ENCODE measurements around the gene PLCH2. TPM values are rescaled to one million over a fixed set of nuclear protein-coding genes. Genes with fewer than 3 reads are reported as not detected.

PLCH2 gene
- total RNA-seq, 1 experiment from 2014 or later = 0.27 TPM

DNA sequence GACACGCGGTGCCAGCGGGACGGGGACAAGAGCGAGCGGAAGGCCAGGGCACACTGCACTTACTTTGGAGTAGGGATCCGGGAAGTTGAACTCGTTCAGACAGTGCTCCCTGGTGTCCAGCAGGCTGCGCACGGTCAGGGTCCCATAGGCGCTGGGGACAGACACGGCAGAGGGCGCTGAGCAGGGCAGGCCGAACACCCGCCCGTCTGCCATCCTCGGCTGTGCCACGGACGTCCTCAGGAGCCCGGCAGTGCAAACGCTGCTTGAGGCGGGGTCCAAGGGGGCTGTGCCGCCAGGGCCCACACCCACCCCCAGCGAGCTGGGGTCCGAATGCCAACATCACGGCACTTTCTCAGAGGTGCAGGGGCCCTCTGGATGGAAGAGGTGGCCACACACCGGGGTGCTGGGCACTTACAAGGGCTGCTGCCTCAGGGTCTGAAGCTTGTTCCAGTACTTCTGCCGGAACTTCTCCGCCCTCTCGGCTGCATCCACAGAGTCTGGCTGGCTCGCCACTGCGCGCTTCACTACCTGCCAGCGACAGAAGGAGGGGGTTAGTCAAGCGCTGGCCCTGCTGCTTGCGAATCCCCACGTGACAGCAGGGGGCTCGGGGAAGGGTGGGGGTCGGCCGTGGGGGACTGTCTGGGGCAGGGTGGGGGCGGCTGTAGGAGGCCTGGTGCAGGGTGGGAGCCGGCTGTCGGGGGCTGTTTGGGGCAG, 38.0 kb downstream of the PLCH2 start:
- H3K4me1 Mint-ChIP-seq (ENCODE audit: low read depth, unreplicated experiment) = no peaks in the 10 kb centered on the region
- intact Hi-C loops (cut with micrococcal nuclease; ENCODE audit: unreplicated experiment) = no loop called here
- CTCF ChIA-PET = interaction anchor here (0.6 kb wide), 1 partner anchor 71 kb away, joined by 3 read pairs; no protein-coding TSS in a partner anchor

DNA sequence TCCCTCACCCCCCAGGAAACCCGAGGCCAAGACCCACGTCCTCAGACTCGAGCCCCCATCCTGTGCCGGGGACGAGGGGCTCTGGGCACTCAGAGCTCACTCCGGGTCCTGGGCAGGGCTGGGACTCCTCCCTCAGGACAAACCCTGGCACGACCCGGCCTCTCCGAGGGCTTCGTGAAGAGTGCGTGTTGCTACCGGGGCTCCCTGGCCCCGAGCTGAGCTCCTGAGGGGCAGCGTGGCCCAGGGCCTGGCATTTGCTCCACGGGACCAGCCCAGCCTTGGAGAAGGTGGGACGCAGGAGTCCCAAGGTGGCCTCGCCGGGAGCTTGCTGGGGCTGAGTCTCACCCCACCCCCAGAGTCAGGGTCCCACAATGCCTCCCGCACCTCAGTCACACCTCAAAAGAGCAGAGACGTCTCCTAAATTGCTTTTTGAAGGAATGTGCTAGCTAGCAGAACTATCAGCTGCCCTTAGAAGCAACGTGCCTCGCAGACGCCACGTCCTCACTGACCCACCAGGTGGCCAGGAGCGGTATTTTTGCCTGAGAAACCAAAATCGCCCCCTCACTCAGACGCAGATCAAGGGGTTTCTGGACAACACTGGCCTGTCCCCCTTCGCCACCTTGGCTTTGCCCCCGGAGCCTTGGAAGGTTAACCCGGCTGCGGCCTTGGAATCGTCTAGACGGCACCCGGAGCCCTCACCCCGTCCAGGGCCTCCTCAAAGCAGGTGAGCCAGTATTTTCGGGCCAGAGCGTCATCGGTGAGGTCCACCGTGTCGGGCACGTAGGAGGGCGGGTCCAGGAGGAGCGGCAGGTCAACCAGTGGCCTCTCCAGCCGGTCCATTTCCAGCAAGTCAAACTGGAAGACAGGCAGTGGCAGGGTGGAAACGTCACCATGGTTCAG, 39.0 kb downstream of the PLCH2 start:
- no peaks in the 10 kb centered on the region for H3K27me3 Mint-ChIP-seq (ENCODE audit: insufficient read depth, unreplicated experiment)
- intact Hi-C loops (cut with micrococcal nuclease; ENCODE audit: unreplicated experiment) = no loop called here
- Histone ChIP-seq H3K27me3 (replicated peaks; ENCODE audit: control insufficient read depth, insufficient read depth, low read length) (no peaks in the 10 kb centered on the region), H3K36me3 (ENCODE audit: control insufficient read depth, insufficient read depth, low read length) (no peaks in the 10 kb centered on the region; the same call in 1 of the 2 replicates), H3K4me3 (ENCODE audit: low read depth, low read length) (no peak overlapping the region), H3K4me1 (no peaks in the 10 kb centered on the region), H3K9me3 (no peaks in the 10 kb centered on the region)
- DNase-seq = no peak
- no peaks in the 10 kb centered on the region for H3K4me1 Mint-ChIP-seq (ENCODE audit: low read depth, unreplicated experiment)
- H3K4me3 Mint-ChIP-seq (ENCODE audit: unreplicated experiment) = no peak overlapping the region
- ChIA-PET POLR2A (no interaction called here), CTCF (no interaction called here)
- no peak overlapping the region for H3K27ac Mint-ChIP-seq (ENCODE audit: unreplicated experiment)
- H3K36me3 Mint-ChIP-seq (ENCODE audit: insufficient read depth, unreplicated experiment) = peaks cover 13% of the 10 kb centered on the region
- TF ChIP-seq, protein P1, sequence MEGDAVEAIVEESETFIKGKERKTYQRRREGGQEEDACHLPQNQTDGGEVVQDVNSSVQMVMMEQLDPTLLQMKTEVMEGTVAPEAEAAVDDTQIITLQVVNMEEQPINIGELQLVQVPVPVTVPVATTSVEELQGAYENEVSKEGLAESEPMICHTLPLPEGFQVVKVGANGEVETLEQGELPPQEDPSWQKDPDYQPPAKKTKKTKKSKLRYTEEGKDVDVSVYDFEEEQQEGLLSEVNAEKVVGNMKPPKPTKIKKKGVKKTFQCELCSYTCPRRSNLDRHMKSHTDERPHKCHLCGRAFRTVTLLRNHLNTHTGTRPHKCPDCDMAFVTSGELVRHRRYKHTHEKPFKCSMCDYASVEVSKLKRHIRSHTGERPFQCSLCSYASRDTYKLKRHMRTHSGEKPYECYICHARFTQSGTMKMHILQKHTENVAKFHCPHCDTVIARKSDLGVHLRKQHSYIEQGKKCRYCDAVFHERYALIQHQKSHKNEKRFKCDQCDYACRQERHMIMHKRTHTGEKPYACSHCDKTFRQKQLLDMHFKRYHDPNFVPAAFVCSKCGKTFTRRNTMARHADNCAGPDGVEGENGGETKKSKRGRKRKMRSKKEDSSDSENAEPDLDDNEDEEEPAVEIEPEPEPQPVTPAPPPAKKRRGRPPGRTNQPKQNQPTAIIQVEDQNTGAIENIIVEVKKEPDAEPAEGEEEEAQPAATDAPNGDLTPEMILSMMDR (IDR thresholded peaks at IDR 0.05; ENCODE audit: insufficient read depth in 1 of 2, low read depth in 1 of 2, low read length in 1 of 2, severe bottlenecking in 1 of 2, unreplicated experiment in 1 of 2) = peak in 1 of 2 experiments; percentile 32
- no peaks in the 10 kb centered on the region for H3K9me3 Mint-ChIP-seq (ENCODE audit: unreplicated experiment)
- no TSS peak for BruUV-seq (replicated peaks)

More for the DNA sequence above, 38.0 kb downstream of the PLCH2 start:
- no peak for DNase-seq
- POLR2A ChIA-PET = no interaction called here
- Mint-ChIP-seq H3K27ac (ENCODE audit: unreplicated experiment) (no peak overlapping the region), H3K27me3 (ENCODE audit: insufficient read depth, unreplicated experiment) (no peaks in the 10 kb centered on the region), H3K9me3 (ENCODE audit: unreplicated experiment) (no peaks in the 10 kb centered on the region), H3K36me3 (ENCODE audit: insufficient read depth, unreplicated experiment) (peaks cover 19% of the 10 kb centered on the region), H3K4me3 (ENCODE audit: unreplicated experiment) (no peak overlapping the region)
- Histone ChIP-seq H3K4me3 (ENCODE audit: low read depth, low read length) (no peak overlapping the region), H3K9me3 (no peaks in the 10 kb centered on the region), H3K36me3 (ENCODE audit: control insufficient read depth, insufficient read depth, low read length) (no peaks in the 10 kb centered on the region; the same call in 1 of the 2 replicates), H3K27me3 (replicated peaks; ENCODE audit: control insufficient read depth, insufficient read depth, low read length) (no peaks in the 10 kb centered on the region), H3K4me1 (no peaks in the 10 kb centered on the region)
- TF ChIP-seq, protein P1 (IDR thresholded peaks at IDR 0.05; ENCODE audit: insufficient read depth in 1 of 2, low read depth in 1 of 2, low read length in 1 of 2, severe bottlenecking in 1 of 2, unreplicated experiment in 1 of 2) = no peak
- BruUV-seq (replicated peaks) = no TSS peak

DNA sequence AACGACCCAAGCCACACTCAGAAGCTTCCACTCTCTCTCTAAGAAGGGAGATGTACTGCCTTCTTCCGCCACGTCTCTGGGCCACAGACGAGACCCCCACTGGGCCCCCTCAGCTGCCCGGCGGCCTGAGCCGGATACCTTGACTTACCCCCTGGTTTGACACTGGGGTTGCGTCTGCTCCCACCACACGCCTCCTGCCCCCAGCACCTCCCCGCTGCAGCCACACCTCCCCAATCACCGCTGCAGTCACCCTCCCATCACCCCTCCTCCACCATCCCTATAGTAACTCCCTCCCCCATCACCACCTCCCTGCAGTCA, 39.6 kb downstream of the PLCH2 start:
- ChIA-PET POLR2A (no interaction called here), CTCF (no interaction called here)
- Histone ChIP-seq H3K4me1 (no peaks in the 10 kb centered on the region), H3K9me3 (no peaks in the 10 kb centered on the region), H3K4me3 (ENCODE audit: low read depth, low read length) (no peak overlapping the region), H3K27me3 (replicated peaks; ENCODE audit: control insufficient read depth, insufficient read depth, low read length) (no peaks in the 10 kb centered on the region), H3K36me3 (ENCODE audit: control insufficient read depth, insufficient read depth, low read length) (no peaks in the 10 kb centered on the region)
- intact Hi-C loops (cut with micrococcal nuclease; ENCODE audit: unreplicated experiment) = no loop called here
- Mint-ChIP-seq H3K36me3 (ENCODE audit: insufficient read depth, unreplicated experiment) (peaks cover 7% of the 10 kb centered on the region), H3K4me1 (ENCODE audit: low read depth, unreplicated experiment) (no peaks in the 10 kb centered on the region), H3K9me3 (ENCODE audit: unreplicated experiment) (no peaks in the 10 kb centered on the region), H3K4me3 (ENCODE audit: unreplicated experiment) (no peak overlapping the region), H3K27ac (ENCODE audit: unreplicated experiment) (no peak overlapping the region), H3K27me3 (ENCODE audit: insufficient read depth, unreplicated experiment) (no peaks in the 10 kb centered on the region)
- TF ChIP-seq, protein P1 (IDR thresholded peaks at IDR 0.05; ENCODE audit: insufficient read depth in 1 of 2, low read depth in 1 of 2, low read length in 1 of 2, severe bottlenecking in 1 of 2, unreplicated experiment in 1 of 2) = no peak
- no TSS peak for BruUV-seq (replicated peaks)
- no peak for DNase-seq
